Measurements from ENCODE around the gene GPR15.
A peak's percentile ranks its signal among the peaks of the same experiment; 100 is the strongest.
"Not testable (repeated sequence)": the region's sequence is repeated elsewhere in the genome, so short reads cannot be mapped to it uniquely, and the experiment has no call there.

GPR15 gene

DNA sequence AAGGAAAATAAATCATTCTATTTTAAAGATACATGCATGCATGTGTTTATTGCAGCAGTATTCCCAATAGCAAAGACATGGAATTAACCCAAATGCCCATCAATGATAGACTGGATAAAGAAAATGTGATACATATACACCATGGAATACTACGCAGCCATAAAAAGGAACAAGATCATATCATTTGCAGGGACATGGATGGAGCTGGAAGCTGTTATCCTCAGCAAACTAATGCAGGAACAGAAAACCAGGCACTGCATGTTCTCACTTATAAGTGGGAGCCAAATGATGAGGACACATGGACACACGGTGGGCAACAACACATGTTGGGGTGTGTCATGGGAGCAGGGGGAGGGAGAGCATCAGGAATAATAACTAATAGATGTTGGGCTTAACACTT, 28.0 kb downstream of the GPR15 start:
- DNase-seq: not testable (repeated sequence)

DNA sequence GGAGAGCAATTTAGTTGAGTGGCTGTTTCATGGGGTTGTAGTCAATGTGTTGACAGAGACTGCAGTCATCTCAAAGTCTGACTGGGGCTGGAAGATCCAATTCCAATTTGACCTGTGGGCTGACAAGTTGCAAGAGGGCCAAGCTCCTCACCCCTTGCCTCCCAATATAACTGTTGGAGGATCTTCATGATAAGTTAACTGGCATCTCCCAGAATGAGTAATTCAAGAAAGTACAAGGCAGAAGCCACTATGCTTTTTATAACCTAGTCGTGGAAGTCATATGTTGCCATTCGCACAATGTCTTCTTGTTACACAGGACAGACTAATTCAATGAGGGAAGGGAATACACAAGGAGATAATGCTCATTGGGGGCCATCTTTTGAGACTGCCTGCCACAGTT, 29.1 kb downstream of the GPR15 start:
- DNase-seq: no peak

DNA sequence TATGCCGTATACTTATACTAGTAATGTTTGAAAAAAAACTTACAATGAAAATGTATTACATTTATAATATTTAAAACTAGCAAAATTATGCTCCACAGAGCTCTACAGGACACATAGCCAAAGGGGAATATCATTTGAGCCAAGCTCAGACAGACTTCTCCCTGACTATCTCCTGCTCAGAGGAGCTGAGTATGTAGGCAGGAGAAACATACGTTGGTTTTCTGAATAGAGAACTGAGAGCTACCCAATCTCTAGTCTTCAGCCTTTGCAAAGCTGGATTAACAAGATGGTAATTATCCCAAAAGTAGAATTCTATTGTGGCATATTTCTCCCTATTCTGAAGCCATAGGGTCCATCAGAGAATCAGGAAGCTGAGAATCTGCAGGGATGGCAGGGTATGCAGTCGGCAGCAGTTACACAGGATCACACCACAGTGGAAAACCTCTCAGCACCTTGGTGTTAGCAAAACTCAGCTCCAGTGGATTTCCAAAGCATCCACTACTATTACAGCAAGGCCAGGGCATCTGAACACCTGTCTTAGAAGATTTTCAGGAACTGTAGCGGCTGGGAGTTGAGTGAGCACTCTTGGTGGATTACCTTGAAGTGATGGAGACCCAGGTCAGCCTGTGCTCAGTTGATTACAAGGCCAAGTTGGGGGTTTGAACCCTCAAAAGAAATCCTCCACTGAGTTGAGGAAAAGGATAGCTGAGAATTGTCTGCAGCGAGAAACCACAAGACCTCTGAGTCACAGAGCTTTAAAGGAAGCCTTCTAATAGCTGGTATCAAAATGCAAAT, 30.1 kb downstream of the GPR15 start:
- DNase-seq: peak; percentile 54

DNA sequence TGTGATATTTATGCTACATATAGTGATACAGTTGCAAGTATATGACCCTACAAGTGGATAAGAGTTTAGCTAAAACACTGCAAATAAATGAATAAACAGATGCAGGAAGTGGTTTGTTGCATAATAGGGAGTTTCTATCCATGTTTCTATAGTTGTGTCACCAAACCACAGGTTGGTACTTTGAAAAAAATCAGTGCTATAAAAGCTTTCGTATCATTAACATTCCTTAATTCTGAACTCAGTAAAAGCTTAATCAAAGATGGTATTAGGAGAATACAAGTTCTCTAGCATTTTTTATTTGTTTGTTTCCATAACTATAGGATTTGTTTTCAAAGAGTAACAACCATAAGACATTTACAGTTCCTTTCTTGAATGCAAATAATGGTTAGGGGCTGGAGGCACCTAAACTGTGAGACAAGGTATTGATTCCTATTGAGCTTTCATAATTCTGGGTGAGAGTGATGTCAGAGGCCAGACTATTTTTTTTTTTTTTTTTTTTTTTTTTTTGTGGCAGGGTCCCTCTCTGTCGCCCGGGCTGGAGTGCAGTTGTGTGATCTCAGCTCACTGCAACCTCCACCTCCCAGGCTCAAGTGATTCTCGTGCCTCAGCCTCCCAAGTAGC, 32.0 kb downstream of the GPR15 start:
- DNase-seq: peak; percentile 80

DNA sequence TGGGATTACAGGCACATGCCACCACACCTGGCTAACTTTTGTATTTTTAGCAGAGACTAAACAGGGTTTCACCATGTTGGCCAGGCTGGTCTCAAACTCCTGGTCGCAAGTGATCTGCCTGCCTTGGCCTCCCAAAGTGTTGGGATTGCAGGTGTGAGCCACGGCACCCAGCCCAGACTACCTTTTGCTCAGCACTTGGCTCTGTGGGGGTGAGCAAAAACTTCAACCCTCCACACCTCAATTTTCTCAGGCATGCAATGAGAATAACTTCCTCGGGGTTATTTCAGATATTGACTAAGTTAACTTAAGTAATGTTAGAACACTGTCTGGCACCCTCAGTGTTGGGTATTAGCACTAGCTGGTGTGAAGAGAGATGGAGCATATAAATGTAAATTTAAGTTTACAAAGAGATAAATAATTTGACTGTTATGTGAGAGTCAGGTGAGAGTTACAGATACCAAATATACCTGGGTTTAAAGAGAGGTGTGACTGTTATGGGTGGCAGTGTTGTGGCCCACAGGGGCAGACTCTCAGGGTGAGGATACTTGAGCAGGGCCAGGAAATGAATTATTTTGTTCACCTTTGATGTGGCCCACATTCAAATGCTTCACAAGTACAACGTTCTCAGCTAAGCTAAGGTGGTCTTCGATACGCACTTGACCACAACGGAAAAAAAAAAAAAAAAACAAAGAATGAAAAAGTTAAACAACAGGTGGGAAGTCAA, 32.7 kb downstream of the GPR15 start:
- peak; percentile 78 for DNase-seq

DNA sequence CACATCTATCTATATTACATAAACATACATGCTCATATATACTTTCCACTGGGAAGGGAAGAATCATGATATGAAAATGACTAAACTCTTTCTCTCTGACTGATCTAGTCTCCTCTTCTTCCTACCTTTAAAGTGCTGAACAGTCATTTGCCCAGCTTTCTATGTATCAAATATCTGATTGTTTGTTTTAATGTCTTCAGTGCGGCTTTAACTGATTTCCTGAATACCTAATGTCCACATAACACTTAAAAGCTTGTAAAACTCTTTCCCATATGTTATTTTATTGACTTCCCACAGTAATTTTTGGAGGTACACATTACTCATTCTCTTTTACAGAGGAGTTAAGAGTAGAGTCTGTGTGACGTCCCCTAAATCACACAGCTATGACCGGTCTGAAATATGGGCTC, 33.5 kb downstream of the GPR15 start:
- no peak for DNase-seq

DNA sequence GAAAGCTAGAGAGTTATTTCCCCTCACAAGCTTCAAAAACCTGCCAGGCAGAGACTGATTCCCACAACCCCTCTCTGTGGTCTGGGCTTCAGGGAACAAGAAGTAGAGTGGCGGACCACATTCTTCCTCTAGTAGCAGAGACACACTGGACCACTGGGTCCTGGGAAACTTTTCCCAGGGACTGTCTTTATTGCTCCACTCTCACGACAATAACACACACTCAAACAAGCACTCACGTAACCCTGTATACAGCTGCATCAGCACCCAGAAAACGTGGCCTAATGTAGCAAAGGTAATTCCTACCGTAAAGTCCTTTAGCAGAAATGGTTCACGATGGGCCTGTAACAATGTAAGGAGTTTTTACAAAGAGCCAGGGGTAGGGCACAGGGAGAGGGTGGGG, 34.1 kb downstream of the GPR15 start:
- DNase-seq: no peak

DNA sequence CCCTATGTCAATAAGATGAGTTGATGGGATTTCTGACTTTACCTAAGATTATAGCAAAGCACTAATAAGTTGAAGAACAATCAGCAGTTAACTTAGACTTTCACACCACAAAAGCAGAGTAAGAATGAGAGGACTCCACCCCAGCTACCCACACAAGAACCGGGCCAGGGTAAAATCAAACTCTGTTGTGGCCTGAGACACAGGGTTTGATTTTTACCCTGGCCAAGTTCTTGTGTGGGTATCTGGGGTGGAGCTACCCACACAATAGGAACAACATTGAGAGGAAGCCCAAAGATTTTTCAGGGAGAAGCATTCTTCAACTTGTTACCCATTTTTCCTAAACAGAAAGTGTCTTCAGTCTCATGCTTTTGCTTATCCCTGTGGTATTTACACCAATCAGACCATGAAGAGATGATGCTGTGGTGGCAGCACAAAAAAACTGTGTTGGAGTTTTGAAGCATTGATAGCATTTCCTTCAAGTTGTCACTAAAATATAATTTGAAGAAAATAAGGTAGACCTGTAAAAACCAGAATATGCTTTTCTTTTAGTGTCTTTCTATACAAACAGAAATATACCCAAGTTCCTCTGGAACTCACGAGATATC, 36.0 kb downstream of the GPR15 start:
- DNase-seq: peak; percentile 37

DNA sequence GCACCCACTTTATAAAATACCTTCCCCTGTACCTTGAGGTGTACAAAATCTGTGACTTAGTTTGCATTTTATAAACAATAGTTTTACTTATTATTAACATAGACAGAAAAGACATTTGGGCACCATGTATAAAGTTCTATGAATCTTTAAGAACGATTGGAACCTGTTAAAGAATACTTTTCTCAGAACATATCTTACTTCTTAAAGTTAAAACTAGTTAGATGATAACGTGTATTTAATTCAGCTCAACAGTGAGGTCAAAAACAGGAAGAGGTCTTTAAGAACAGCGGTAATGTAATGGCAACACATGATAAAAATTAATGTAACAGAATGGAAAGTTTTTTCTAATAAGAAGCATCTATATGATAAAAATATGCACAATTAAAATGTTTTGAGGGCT, 36.6 kb downstream of the GPR15 start:
- DNase-seq: no peak

DNA sequence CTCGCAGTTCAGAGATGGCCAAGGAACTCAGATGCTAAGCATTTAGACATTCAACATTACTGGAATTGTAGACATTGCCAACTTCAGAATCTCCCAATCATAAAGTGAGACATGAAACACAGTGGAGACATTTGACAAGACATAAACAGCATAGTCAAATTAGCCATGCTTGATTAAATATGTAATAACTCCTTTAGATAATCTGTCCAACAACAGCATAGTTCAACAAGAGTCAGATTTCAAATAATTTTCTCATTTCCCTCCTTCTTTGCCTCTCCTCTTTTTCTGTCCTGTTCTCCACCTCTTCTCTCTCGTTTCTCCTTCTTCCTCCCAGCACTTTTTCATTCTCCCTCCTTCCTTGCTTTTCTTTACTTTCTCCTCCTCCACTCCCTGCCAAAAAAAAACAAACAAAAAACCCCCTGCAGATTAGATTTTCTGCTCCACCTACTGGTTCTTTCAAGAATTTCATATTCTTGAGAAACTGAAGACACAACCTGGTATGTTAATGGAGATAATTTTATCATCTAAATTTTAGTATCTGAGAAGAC, 41.5 kb downstream of the GPR15 start:
- DNase-seq: peak; percentile 61

DNA sequence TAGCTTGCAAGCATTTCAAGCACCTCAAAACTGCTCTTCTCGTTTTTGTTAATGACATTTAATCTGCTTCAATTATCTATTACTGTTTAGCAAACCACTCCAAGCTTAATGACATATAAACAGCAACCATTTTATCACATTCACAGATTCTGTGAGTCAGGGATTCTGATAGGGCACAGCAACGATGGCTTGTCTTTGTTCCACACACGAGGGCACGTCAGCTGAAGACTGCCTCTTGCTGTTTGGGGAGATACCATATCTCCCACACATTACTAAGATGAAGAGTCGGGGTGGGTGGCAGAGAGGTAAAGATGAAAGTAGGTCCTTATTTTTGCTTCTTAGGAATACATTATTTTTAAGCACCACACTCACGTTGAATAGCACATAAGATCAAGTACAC, 42.4 kb downstream of the GPR15 start:
- DNase-seq: no peak

DNA sequence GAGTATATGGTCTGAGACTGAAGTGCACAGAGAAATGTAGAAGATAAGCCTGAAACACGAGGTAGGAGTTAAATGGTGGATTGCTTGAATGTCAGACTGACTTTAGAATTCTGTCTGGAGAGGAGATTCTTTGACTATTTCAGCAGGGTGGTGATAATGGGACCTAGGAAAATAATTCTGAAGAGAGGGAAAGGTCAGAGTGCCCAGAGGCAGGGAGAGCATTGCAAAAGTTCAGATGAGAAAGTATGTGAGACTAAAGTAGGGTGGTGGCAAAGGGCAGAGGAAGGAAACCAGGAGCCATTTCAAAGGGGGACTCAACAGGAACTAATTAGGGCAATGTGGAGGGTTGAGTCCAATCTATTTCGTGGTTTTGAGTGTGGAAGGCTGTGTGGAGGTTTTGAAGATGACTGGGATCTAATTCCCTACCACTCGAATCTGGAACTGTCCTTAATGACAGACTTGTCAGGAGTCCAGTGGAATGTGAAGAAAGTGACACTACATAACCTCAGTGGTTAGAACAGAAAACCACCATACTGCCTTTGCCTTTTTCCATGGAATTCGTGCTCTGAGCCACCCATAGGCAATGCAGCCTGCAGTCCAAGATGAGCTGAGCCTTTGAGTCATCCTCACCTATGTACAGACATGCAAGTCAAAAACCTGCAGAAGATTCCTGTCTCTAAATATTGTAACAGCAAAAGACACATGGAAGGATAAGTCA, 45.6 kb downstream of the GPR15 start:
- no peak for DNase-seq

DNA sequence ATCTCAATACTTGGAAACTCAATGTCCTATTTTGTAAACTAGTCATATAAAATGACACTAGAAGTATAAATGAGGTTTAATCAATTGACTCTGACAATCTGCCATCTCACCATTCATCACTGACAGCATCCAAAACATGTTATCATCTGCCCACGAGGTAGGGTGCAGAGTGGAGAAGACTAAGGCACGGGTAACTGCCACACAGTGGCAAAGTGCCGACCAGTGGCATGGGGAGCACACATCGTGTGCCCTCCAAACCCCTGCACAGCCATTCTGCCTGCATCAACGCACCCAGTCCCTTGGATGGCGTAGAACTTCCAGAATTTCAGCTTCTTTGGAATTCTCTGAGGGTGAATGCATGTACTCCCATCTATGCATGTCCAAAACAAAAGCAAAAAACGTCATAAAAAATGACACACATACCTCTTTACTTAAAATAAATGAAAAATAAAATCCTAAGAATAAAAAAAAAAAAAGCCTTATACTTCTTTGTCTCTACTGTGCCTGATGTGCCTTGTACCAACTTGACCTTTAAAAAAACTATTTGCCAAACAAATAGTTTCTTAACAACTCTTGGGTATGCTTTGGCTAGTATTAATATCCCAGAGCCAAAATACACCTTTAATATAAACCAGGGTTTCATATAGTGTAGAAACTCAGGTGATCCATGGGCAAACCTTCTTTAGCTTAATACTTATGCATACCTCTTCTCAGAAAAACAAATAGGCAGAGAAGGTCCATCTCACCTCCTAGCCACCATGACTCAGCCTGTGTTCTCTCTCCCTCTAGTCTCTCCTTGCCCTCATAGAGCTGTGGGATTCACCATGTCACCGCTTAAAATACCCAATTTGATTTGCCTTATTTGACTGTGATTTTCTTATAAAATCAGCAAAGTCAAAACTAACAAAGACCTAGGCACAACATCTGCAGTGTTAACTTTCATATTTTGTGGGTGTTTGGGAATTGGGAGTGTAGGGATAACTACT, 48.9 kb downstream of the GPR15 start:
- DNase-seq: no peak

DNA sequence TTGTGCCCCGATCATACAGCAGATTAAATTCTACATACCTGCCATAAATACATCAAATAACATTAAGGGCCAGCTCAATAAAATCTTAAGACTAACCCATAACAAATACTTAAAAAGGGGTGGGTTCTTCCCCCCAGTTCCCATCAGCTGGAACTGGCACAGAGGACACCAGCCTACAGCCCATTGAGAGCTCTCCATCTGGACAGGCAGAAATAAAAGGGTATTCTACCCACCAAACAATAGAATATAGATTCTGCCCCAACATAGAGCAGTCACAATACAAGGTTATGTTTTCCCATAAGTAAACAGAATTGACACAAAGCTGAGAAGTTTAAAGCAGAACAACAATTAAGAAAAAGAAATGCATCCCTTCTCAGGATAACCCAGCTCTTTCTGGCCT, 49.7 kb downstream of the GPR15 start:
- DNase-seq: no peak

DNA sequence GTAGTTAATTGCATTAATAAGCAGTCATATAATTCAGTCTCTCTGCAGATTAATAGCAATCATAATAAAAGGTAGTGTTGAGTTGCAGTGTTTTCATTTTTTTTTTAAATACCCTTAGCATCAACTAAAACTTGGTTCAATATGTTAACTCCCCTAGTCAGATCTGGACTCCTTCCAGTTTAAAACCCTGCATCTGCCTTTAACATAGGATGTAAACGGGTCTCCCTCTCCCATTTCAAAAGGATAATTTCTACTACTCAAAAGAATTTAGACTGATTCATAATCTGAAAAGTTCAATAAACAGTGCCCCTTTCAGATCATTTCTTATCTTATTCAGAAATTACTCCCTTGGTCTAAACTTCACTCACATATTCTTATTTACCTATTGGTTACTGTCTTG, 50.3 kb downstream of the GPR15 start:
- no peak for DNase-seq

DNA sequence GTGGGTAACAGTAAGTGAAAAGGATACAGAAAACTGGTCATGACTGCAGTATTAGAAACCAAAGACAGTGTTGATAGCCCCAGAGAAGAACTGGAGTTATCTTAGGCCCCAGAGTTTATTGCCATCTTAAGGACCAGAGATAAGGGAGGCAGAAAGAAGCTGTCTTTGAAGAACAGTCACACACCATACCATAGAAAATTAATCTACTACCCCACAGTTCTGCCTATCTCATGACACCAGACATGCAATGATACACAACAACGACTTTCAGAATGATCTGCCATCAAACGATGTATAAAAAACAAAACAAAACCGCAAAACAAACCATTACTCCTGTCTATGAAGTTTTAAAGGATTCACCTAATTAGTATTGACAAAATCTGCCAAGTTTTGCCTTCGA, 52.0 kb downstream of the GPR15 start:
- DNase-seq: no peak

All from CD4-positive, alpha-beta T cell treated with Interleukin-21 for 1 hour (primary cell).